Measurements from ENCODE around the gene RASA3. TPM values are rescaled to one million over a fixed set of nuclear protein-coding genes. Genes with fewer than 3 reads are reported as not detected.

RASA3 gene
- total RNA-seq, 1 experiment from 2014 or later = 18.6 TPM

- Histone ChIP-seq H3K9ac (ENCODE audit: low read length) (peak overlapping the region; percentile 80), H3K27me3 (ENCODE audit: insufficient read depth, low read length) (no peaks in the 10 kb centered on the region), H3K9me3 (ENCODE audit: control insufficient read depth in 1 of 2, insufficient read depth in 1 of 2, low read depth in 1 of 2, low read length in 2 of 2) (no peaks in the 10 kb centered on the region), H4K20me1 (ENCODE audit: insufficient read depth) (no peaks in the 10 kb centered on the region), H3K36me3 (ENCODE audit: control insufficient read depth in 1 of 2, insufficient read depth in 2 of 2, low read length in 2 of 2) (no peaks in the 10 kb centered on the region), H3K27ac (ENCODE audit: low read depth, low read length) (peak overlapping the region; percentile 99), H3K4me2 (ENCODE audit: low read length) (peak overlapping the region; percentile 96), H2AFZ (ENCODE audit: low read depth, low read length, poor library complexity, severe bottlenecking) (no peak overlapping the region), H3K9me2 (ENCODE audit: insufficient read depth) (no peaks in the 10 kb centered on the region), H3K79me2 (ENCODE audit: insufficient read depth, low read length) (peaks cover 43% of the 10 kb centered on the region), H3K4me3 (replicated peaks in 1 of 2; ENCODE audit: low read depth in 1 of 2, low read length in 2 of 2) (peak overlapping the region; percentile 50 to 63), H3K4me1 (ENCODE audit: control insufficient read depth in 1 of 2, insufficient read depth in 2 of 2, low read length in 2 of 2) (peaks cover 31 to 44% of the 10 kb centered on the region in 2 experiments)
- intact Hi-C loops (cut with micrococcal nuclease) = loop anchor here (2.0 kb wide), 2 partner anchors 35 to 65 kb away; no protein-coding TSS in a partner anchor
- no peak for DNase-seq (ENCODE audit: low read depth, low spot score)
- ChIA-PET CTCF (no interaction called here), RAD21 (ENCODE audit: low non-redundant PET in 1 of 2, low total read pairs in 2 of 2, uncharacterized antibody in 2 of 2, unreplicated experiment in 2 of 2) (interaction anchor here in 1 of 2 experiments (0.6 kb wide), 1 partner anchor 35 kb away, joined by 3 read pairs; no protein-coding TSS in a partner anchor), POLR2A (interaction anchor here (1.2 kb wide), 1 partner anchor 19 kb away, joined by 3 read pairs; no protein-coding TSS in a partner anchor)
- ATAC-seq = peak; percentile 10
- TF ChIP-seq POLR2AphosphoS5 (IDR thresholded peaks at IDR 0.05; ENCODE audit: low read depth, low read length) = peak; percentile 31; the same call in 1 of the 2 replicates
- TF ChIP-seq EGR1 (IDR thresholded peaks at IDR 0.05; ENCODE audit: low read depth) = no peak
- no TSS peak for BruUV-seq (replicated peaks)
Observed at GRCh38 chr13:114063545-114064449, 68.6 kb downstream of the RASA3 start.

GRCh38 chr13:114062754-114063153 is 69.7 kb downstream of the RASA3 start:
- H3K36me3 ChIP-seq (ENCODE audit: control insufficient read depth in 1 of 2, insufficient read depth in 2 of 2, low read length in 2 of 2) = no peaks in the 10 kb centered on the region
- no peaks in the 10 kb centered on the region for H3K9me2 ChIP-seq (ENCODE audit: insufficient read depth)
- BruUV-seq (replicated peaks) = no TSS peak
- no peak overlapping the region for H3K9ac ChIP-seq (ENCODE audit: low read length)
- DNase-seq (ENCODE audit: low read depth, low spot score) = no peak
- no peaks in the 10 kb centered on the region for H3K27me3 ChIP-seq (ENCODE audit: insufficient read depth, low read length)
- no peak for ATAC-seq
- ChIA-PET POLR2A (no interaction called here), RAD21 (ENCODE audit: low non-redundant PET in 1 of 2, low total read pairs in 2 of 2, uncharacterized antibody in 2 of 2, unreplicated experiment in 2 of 2) (no interaction called here), CTCF (no interaction called here)
- peak overlapping the region; percentile 43 for H3K27ac ChIP-seq (ENCODE audit: low read depth, low read length)
- H4K20me1 ChIP-seq (ENCODE audit: insufficient read depth) = no peaks in the 10 kb centered on the region
- H2AFZ ChIP-seq (ENCODE audit: low read depth, low read length, poor library complexity, severe bottlenecking) = no peak overlapping the region
- intact Hi-C loops (cut with micrococcal nuclease) = no loop called here
- no peaks in the 10 kb centered on the region for H3K9me3 ChIP-seq (ENCODE audit: control insufficient read depth in 1 of 2, insufficient read depth in 1 of 2, low read depth in 1 of 2, low read length in 2 of 2)
- H3K4me3 ChIP-seq (replicated peaks in 1 of 2; ENCODE audit: low read depth in 1 of 2, low read length in 2 of 2) = no peak overlapping the region
- peaks cover 43% of the 10 kb centered on the region for H3K79me2 ChIP-seq (ENCODE audit: insufficient read depth, low read length)
- H3K4me1 ChIP-seq (ENCODE audit: control insufficient read depth in 1 of 2, insufficient read depth in 2 of 2, low read length in 2 of 2) = peaks cover 31 to 44% of the 10 kb centered on the region in 2 experiments
- no peak overlapping the region for H3K4me2 ChIP-seq (ENCODE audit: low read length)
- TF ChIP-seq SIN3A (IDR thresholded peaks at IDR 0.05; ENCODE audit: low read depth) (no peak), EZH2phosphoT487 (IDR thresholded peaks at IDR 0.05; ENCODE audit: borderline replicate concordance) (no peak), JUND (IDR thresholded peaks at IDR 0.05) (no peak), REST (IDR thresholded peaks at IDR 0.05; ENCODE audit: low read depth) (no peak), POLR2A (IDR thresholded peaks at IDR 0.05; ENCODE audit: borderline replicate concordance, extremely low read depth, insufficient read depth, insufficient read length) (no peak), POLR2AphosphoS5 (IDR thresholded peaks at IDR 0.05; ENCODE audit: low read depth, low read length) (no peak), YY1 (IDR thresholded peaks at IDR 0.05; ENCODE audit: extremely low read depth, insufficient replicate concordance, low read depth, low read length) (no peak), ZFX (IDR thresholded peaks at IDR 0.05) (no peak), FOSL1 (IDR thresholded peaks at IDR 0.05; ENCODE audit: low read depth) (no peak), ELF1 (IDR thresholded peaks at IDR 0.05; ENCODE audit: borderline replicate concordance, low read depth) (no peak), ZBTB33 (IDR thresholded peaks at IDR 0.05; ENCODE audit: extremely low read depth, insufficient replicate concordance, low read length) (no peak), ATF3 (IDR thresholded peaks at IDR 0.05) (no peak), RAD21 (IDR thresholded peaks at IDR 0.05; ENCODE audit: low read depth) (no peak)

Data from HCT116 (cell line).